IMR-90 (cell line): ENCODE measurements around the gene DNAJC6. TPM values are rescaled to one million over a fixed set of nuclear protein-coding genes. Genes with fewer than 3 reads are reported as not detected.

Source experiments
- ATAC-seq: fragments of 200-7000 bp; cut with Tn5 transposase; 2 replicates; pipeline ENCODE4 v1.9.1; 2020; ENCODE audit warnings: low read depth, mild to moderate bottlenecking, moderate library complexity
- BruUV-seq: library from RNA; stranded (reverse); fragments of 400-500 nt; replicated peaks from 2 replicates; lab custom pipeline; 2021; lab: Mats Ljungman, UMichigan
- CTCF ChIA-PET: fragments of 300-600 bp; formaldehyde crosslinking; extraction: SDS; loops from one replicate; lab custom pipeline; 2021; ENCODE audit warnings: antibody characterized with exemption; lab: Yijun Ruan, JAX
- POLR2A ChIA-PET: fragments of 300-600 bp; sonication (Branson Sonifier 250); formaldehyde crosslinking; loops from one replicate; lab custom pipeline; 2022; ENCODE audit warnings: antibody characterized with exemption; ENCODE audit not compliant: unreplicated experiment; lab: Charles Lee
- DNase-seq: peaks from one replicate; pipeline ENCODE4 v3.0.0; 2013
- H2AFZ ChIP-seq: replicated peaks from 2 replicates; pipeline ENCODE3; 2013; ENCODE audit warnings: low read length, mild to moderate bottlenecking; ENCODE audit not compliant: poor library complexity
- H2AK5ac ChIP-seq: 2 replicates; pipeline ENCODE4 v1.6.1; 2013; ENCODE audit warnings: low read depth, low read length, inconsistent platforms
- H2AK9ac ChIP-seq: replicated peaks from 2 replicates; pipeline ENCODE3; 2013; ENCODE audit warnings: mild to moderate bottlenecking, low read depth, low read length, moderate library complexity; ENCODE audit not compliant: poor library complexity
- H2BK120ac ChIP-seq: 2 replicates; pipeline ENCODE4 v1.6.1; 2013; ENCODE audit warnings: low read depth, low read length, inconsistent platforms
- H2BK15ac ChIP-seq: 3 replicates; pipeline ENCODE4 v1.6.1; 2013; ENCODE audit warnings: low read depth, low read length, inconsistent platforms
- H2BK20ac ChIP-seq: 2 replicates; pipeline ENCODE4 v1.6.1; 2013; ENCODE audit warnings: low read depth, mild to moderate bottlenecking, inconsistent platforms, low read length, moderate library complexity
- H2BK5ac ChIP-seq: 2 replicates; pipeline ENCODE4 v1.6.1; 2013; ENCODE audit warnings: mild to moderate bottlenecking, low read depth, low read length, inconsistent platforms; ENCODE audit not compliant: poor library complexity, severe bottlenecking
- H3K14ac ChIP-seq: replicated peaks from 2 replicates; pipeline ENCODE4 v1.6.1; 2013; ENCODE audit warnings: low read depth, low read length, inconsistent platforms
- H3K18ac ChIP-seq: 2 replicates; pipeline ENCODE4 v1.6.1; 2013; ENCODE audit warnings: low read depth, low read length, control low read depth
- H3K23ac ChIP-seq: 2 replicates; pipeline ENCODE4 v1.6.1; 2013; ENCODE audit warnings: low read depth, low read length, inconsistent platforms
- H3K27ac ChIP-seq: 2 replicates; pipeline ENCODE4 v1.5.1; 2013; ENCODE audit warnings: mild to moderate bottlenecking, control low read depth, low read length; ENCODE audit not compliant: insufficient read depth
- H3K27me3 ChIP-seq: 2 replicates; pipeline ENCODE4 v1.6.1; 2013; ENCODE audit warnings: low read length; ENCODE audit not compliant: control insufficient read depth, insufficient read depth
- H3K36me3 ChIP-seq: 2 replicates; pipeline ENCODE4 v1.6.1; 2013; ENCODE audit warnings: low read length, mixed read lengths; ENCODE audit not compliant: control insufficient read depth, insufficient read depth
- H3K4ac ChIP-seq: 2 replicates; pipeline ENCODE4 v1.6.1; 2013; ENCODE audit warnings: low read depth, low read length, inconsistent platforms
- H3K4me1 ChIP-seq: 2 replicates; pipeline ENCODE4 v1.6.1; 2013; ENCODE audit warnings: low read length, mixed read lengths; ENCODE audit not compliant: control insufficient read depth, insufficient read depth
- H3K4me2 ChIP-seq: 2 replicates; pipeline ENCODE4 v1.6.1; 2013; ENCODE audit warnings: low read depth, mild to moderate bottlenecking, control low read depth, low read length, moderate library complexity
- H3K4me3 ChIP-seq: 2 replicates; pipeline ENCODE4 v1.5.1; 2013; ENCODE audit warnings: low read depth, mild to moderate bottlenecking, control low read depth, low read length, moderate library complexity; ENCODE audit not compliant: insufficient read depth
- H3K56ac ChIP-seq: 2 replicates; pipeline ENCODE4 v1.6.1; 2013; ENCODE audit warnings: low read length, inconsistent platforms; ENCODE audit not compliant: insufficient read depth; ENCODE audit errors: extremely low read depth
- H3K79me1 ChIP-seq, 2 experiments: 2 replicates each; pipeline ENCODE4 v1.6.1; 2013; ENCODE audit warnings: low read length in 2 of 2, inconsistent platforms in 1 of 2, low read depth in 1 of 2
- H3K9ac ChIP-seq: 2 replicates; pipeline ENCODE4 v1.6.1; 2013; ENCODE audit warnings: low read depth, low read length, control low read depth
- H3K9me1 ChIP-seq: 2 replicates; pipeline ENCODE4 v1.6.1; 2013; ENCODE audit warnings: low read length, inconsistent platforms; ENCODE audit not compliant: insufficient read depth
- H3K9me3 ChIP-seq: 2 replicates; pipeline ENCODE4 v1.6.1; 2013; ENCODE audit warnings: low read length; ENCODE audit not compliant: control insufficient read depth, insufficient read depth
- H4K20me1 ChIP-seq: 2 replicates; pipeline ENCODE4 v1.6.1; 2013; ENCODE audit warnings: low read length, inconsistent platforms; ENCODE audit not compliant: insufficient read depth
- H4K5ac ChIP-seq: 2 replicates; pipeline ENCODE4 v1.6.1; 2013; ENCODE audit warnings: mild to moderate bottlenecking, low read depth, low read length, control low read depth
- H4K8ac ChIP-seq, 2 experiments: 2 replicates each; pipeline ENCODE4 v1.6.1; 2013; ENCODE audit warnings: low read depth in 2 of 2, low read length in 2 of 2, control low read depth in 1 of 2, inconsistent platforms in 1 of 2
- H4K91ac ChIP-seq: 2 replicates; pipeline ENCODE4 v1.6.1; 2013; ENCODE audit warnings: low read depth, low read length, inconsistent platforms; ENCODE audit not compliant: insufficient read depth
- BHLHE40 ChIP-seq: fragments of 150-350 bp; IDR thresholded peaks from 2 replicates; pipeline ENCODE4 v1.6.1; 2016; ENCODE audit warnings: mild to moderate bottlenecking, low read depth, low read length
- CEBPB ChIP-seq: IDR thresholded peaks from 2 replicates; pipeline ENCODE4 v1.6.1; 2012; ENCODE audit warnings: low read depth, low read length, improper control_type of control experiment
- CHD1 ChIP-seq: IDR thresholded peaks from 2 replicates; pipeline ENCODE4 v1.6.1; 2012; ENCODE audit warnings: low read depth, low read length, improper control_type of control experiment
- MAZ ChIP-seq: IDR thresholded peaks from 2 replicates; pipeline ENCODE4 v1.6.1; 2012; ENCODE audit warnings: low read depth, mild to moderate bottlenecking, low read length, improper control_type of control experiment, moderate library complexity, borderline replicate concordance
- NFE2L2 ChIP-seq: fragments of 150-350 bp; IDR thresholded peaks from 2 replicates; pipeline ENCODE4 v1.6.1; 2016; ENCODE audit warnings: low read depth, mild to moderate bottlenecking, low read length
- POLR2A ChIP-seq: IDR thresholded peaks from 2 replicates; pipeline ENCODE4 v1.6.1; 2012; ENCODE audit warnings: mild to moderate bottlenecking, low read depth, low read length
- RFX5 ChIP-seq: IDR thresholded peaks from 2 replicates; pipeline ENCODE4 v1.8.0; 2012; ENCODE audit warnings: low read depth, mild to moderate bottlenecking, low read length, moderate library complexity
- WGBS, 2 experiments: methylation state at CpG; one replicate each; pipeline versions ENCODE4 v1.1.5 to v1.1.7; 2013; ENCODE audit warnings: missing lambda C conversion rate in 2 of 2; ENCODE audit not compliant: insufficient read length in 1 of 2; ENCODE audit errors: extremely low coverage in 2 of 2; 5-methylcytosine and 5-hydroxymethylcytosine counted together
- dilution Hi-C: fragments of 300-500 bp; cut with HindIII; formaldehyde crosslinking; loops from one replicate; pipeline ENCODE4 v1.14.3; 2018; ENCODE audit warnings: low sequenced_read_pairs; ENCODE audit not compliant: unreplicated experiment
- in situ Hi-C: fragments of 300-500 bp; cut with MboI; formaldehyde crosslinking; loops from 3 replicates; pipeline ENCODE4 v1.14.3; 2019; ENCODE audit warnings: low sequenced_read_pairs, inconsistent platforms, mixed read lengths
- intact Hi-C: fragments of 100-400 bp; cut with micrococcal nuclease; formaldehyde crosslinking; loops from 2 replicates; pipeline ENCODE4 v1.10.0; 2022
- polyA plus RNA-seq, 3 experiments: library from polyadenylated mRNA; depleted of rRNA; stranded (reverse); fragments of >200 nt; gene quantifications; 2 replicates each; pipeline ENCODE4 v1.2.3, GENCODE V29; 2012; ENCODE audit warnings: low replicate concordance in 1 of 3
- total RNA-seq: library from RNA; depleted of rRNA; stranded (reverse); fragments of >200 nt; gene quantifications from 2 replicates; pipeline ENCODE4 v1.2.3, GENCODE V29; 2012

Gene DNAJC6
- total and polyA plus RNA-seq, 2 of the 4 experiments (the other 2 are of a cell fraction), result 0.05 to 0.18 TPM

- no peak overlapping the region for H3K4me2 ChIP-seq
- H2AK5ac ChIP-seq, result no peak overlapping the region
- H3K4me1 ChIP-seq, result peaks cover 2% of the 10 kb centered on the region; the same call in 1 of the 2 replicates
- no peak overlapping the region for H3K23ac ChIP-seq
- dilution Hi-C loops, result no loop called here
- ChIA-PET POLR2A (no interaction called here), CTCF (interaction anchor here (1.2 kb wide), 1 partner anchor 21 kb away, joined by 3 read pairs; no protein-coding TSS in a partner anchor)
- no peak overlapping the region for H4K5ac ChIP-seq
- no peak overlapping the region for H4K8ac ChIP-seq
- H3K27me3 ChIP-seq, result peaks cover 5% of the 10 kb centered on the region
- H2AFZ ChIP-seq, result no peak overlapping the region
- intact Hi-C loops, result no loop called here
- no peak overlapping the region for H3K9ac ChIP-seq
- H3K27ac ChIP-seq, result no peak overlapping the region
- no CpG with 5 or more reads among the region's 1 CpG for WGBS, 2 experiments
- no peak overlapping the region for H3K4me3 ChIP-seq
- no peak overlapping the region for H2BK20ac ChIP-seq
- no peak overlapping the region for H2BK15ac ChIP-seq
- DNase-seq (no peak), ATAC-seq (no peak)
- TF ChIP-seq BHLHE40 (no peak), MAZ (no peak), CEBPB (no peak), NFE2L2 (no peak), CHD1 (no peak), POLR2A (no peak), RFX5 (no peak)
- H4K20me1 ChIP-seq, result no peaks in the 10 kb centered on the region
- no peak overlapping the region for H3K4ac ChIP-seq
- no peaks in the 10 kb centered on the region for H3K9me1 ChIP-seq
- H4K91ac ChIP-seq, result no peak overlapping the region
- H3K18ac ChIP-seq, result no peak overlapping the region; the same call in 1 of the 2 replicates
- no peak overlapping the region for H3K56ac ChIP-seq
- H3K79me1 ChIP-seq, result no peaks in the 10 kb centered on the region
- no peak overlapping the region for H3K14ac ChIP-seq
- in situ Hi-C loops, result no loop called here
- no peak overlapping the region for H2AK9ac ChIP-seq
- no peaks in the 10 kb centered on the region for H3K9me3 ChIP-seq
- no TSS peak for BruUV-seq
- no peaks in the 10 kb centered on the region for H3K36me3 ChIP-seq
- H2BK5ac ChIP-seq, result no peak overlapping the region
- no peak overlapping the region for H2BK120ac ChIP-seq
Observed at GRCh38 chr1:65409314-65409713, 100.0 kb downstream of the DNAJC6 start.
